NCI-H1048 (cell line): Measurements from ENCODE around the gene GPR146.
"Not testable (repeated sequence)": the region's sequence is repeated elsewhere in the genome, so short reads cannot be mapped to it uniquely, and the experiment has no call there.

Source experiments
- DNase-seq: peaks from one replicate; lab custom pipeline; 2025; lab: John Stamatoyannopoulos, UW

Gene GPR146

GRCh38 chr7:1058311-1058710 is 14.0 kb downstream of the GPR146 start:
- no peak for DNase-seq

- no peak for DNase-seq
Observed at GRCh38 chr7:1058821-1059199, 14.5 kb downstream of the GPR146 start.

- DNase-seq, result peak; percentile 95
Observed at GRCh38 chr7:1059200-1060091, 15.1 kb downstream of the GPR146 start.

GRCh38 chr7:1060315-1061072 is 16.1 kb downstream of the GPR146 start:
- DNase-seq, result no peak

GRCh38 chr7:1061180-1061579 is 16.8 kb downstream of the GPR146 start:
- no peak for DNase-seq

GRCh38 chr7:1062296-1063294 is 18.2 kb downstream of the GPR146 start:
- no peak for DNase-seq

- DNase-seq, result no peak
Observed at GRCh38 chr7:1063361-1063760, 19.0 kb downstream of the GPR146 start.

- no peak for DNase-seq
Observed at GRCh38 chr7:1064581-1064980, 20.2 kb downstream of the GPR146 start.

GRCh38 chr7:1065263-1065584 is 20.9 kb downstream of the GPR146 start:
- no peak for DNase-seq

- peak; percentile 2 for DNase-seq
Observed at GRCh38 chr7:1065585-1066241, 21.4 kb downstream of the GPR146 start.

- DNase-seq, result no peak
Observed at GRCh38 chr7:1066242-1066588, 21.9 kb downstream of the GPR146 start.

- DNase-seq, result no peak
Observed at GRCh38 chr7:1068013-1068412, 23.7 kb downstream of the GPR146 start.

GRCh38 chr7:1068619-1069018 is 24.3 kb downstream of the GPR146 start:
- DNase-seq, result no peak

GRCh38 chr7:1070544-1071011 is 26.2 kb downstream of the GPR146 start:
- no peak for DNase-seq

GRCh38 chr7:1071731-1072254 is 27.4 kb downstream of the GPR146 start:
- DNase-seq, result no peak

- no peak for DNase-seq
Observed at GRCh38 chr7:1073142-1073977, 29.0 kb downstream of the GPR146 start.

- DNase-seq, result not testable (repeated sequence)
Observed at GRCh38 chr7:1074018-1074417, 29.7 kb downstream of the GPR146 start.

GRCh38 chr7:1074593-1075431 is 30.5 kb downstream of the GPR146 start:
- DNase-seq, result no peak
